Measurements from ENCODE around the gene SYT13.

- TF ChIP-seq CTCF (IDR thresholded peaks at IDR 0.05) (no peak), EP300 (IDR thresholded peaks at IDR 0.05) (no peak)
Measured at GRCh38 chr11:45246241-45246640, 39.9 kb downstream of the SYT13 start.

Measured in upper lobe of left lung (tissue), 4 donors.